Measurements from ENCODE around the gene ATP9B.

Gene ATP9B

GRCh38 chr18:79423211-79424007 lies 354.2 kb downstream of the ATP9B start:
- Histone ChIP-seq H3K4me3 (ENCODE audit: low read length, poor library complexity, severe bottlenecking) (no peak overlapping the region), H3K9me3 (ENCODE audit: insufficient read depth, low read depth, low read length) (no peaks in the 10 kb centered on the region), H2AFZ (ENCODE audit: low read length) (no peak overlapping the region), H3K79me2 (ENCODE audit: insufficient read depth, low read length) (peaks cover 9% of the 10 kb centered on the region; the same call in 1 of the 2 replicates), H3K9me2 (replicated peaks; ENCODE audit: low read depth, low read length) (no peaks in the 10 kb centered on the region), H3K9ac (ENCODE audit: low read depth, low read length, poor library complexity, severe bottlenecking) (no peak overlapping the region), H3K36me3 (ENCODE audit: insufficient read depth, low read length) (peaks cover 23% of the 10 kb centered on the region; the same call in 1 of the 2 replicates), H3K4me2 (ENCODE audit: low read depth, low read length, poor library complexity, severe bottlenecking) (no peak overlapping the region), H3F3A (ENCODE audit: low read depth) (no peaks in the 10 kb centered on the region), H3K4me1 (ENCODE audit: insufficient read depth, low read length, poor library complexity, severe bottlenecking) (no peaks in the 10 kb centered on the region), H4K20me1 (ENCODE audit: insufficient read depth, low read length, poor library complexity, severe bottlenecking) (no peaks in the 10 kb centered on the region), H3K27me3 (ENCODE audit: insufficient read depth, low read length, poor library complexity, severe bottlenecking) (peaks cover 7% of the 10 kb centered on the region)
- TF ChIP-seq CTCF (conservative IDR thresholded peaks at IDR 0.05; ENCODE audit: low read length) = no peak
- TF ChIP-seq EZH2phosphoT487 (IDR thresholded peaks at IDR 0.05; ENCODE audit: borderline replicate concordance) = no peak

GRCh38 chr18:79424008-79424565 lies 354.9 kb downstream of the ATP9B start:
- Histone ChIP-seq H3K9me2 (replicated peaks; ENCODE audit: low read depth, low read length) (no peaks in the 10 kb centered on the region), H4K20me1 (ENCODE audit: insufficient read depth, low read length, poor library complexity, severe bottlenecking) (no peaks in the 10 kb centered on the region), H3K36me3 (ENCODE audit: insufficient read depth, low read length) (peaks cover 23% of the 10 kb centered on the region; the same call in 1 of the 2 replicates), H3K9ac (ENCODE audit: low read depth, low read length, poor library complexity, severe bottlenecking) (no peak overlapping the region), H3K9me3 (ENCODE audit: insufficient read depth, low read depth, low read length) (no peaks in the 10 kb centered on the region), H2AFZ (ENCODE audit: low read length) (no peak overlapping the region), H3K27me3 (ENCODE audit: insufficient read depth, low read length, poor library complexity, severe bottlenecking) (peaks cover 7% of the 10 kb centered on the region), H3K79me2 (ENCODE audit: insufficient read depth, low read length) (peaks cover 4% of the 10 kb centered on the region; the same call in 1 of the 2 replicates), H3K4me2 (ENCODE audit: low read depth, low read length, poor library complexity, severe bottlenecking) (no peak overlapping the region), H3K4me1 (ENCODE audit: insufficient read depth, low read length, poor library complexity, severe bottlenecking) (no peaks in the 10 kb centered on the region), H3K4me3 (ENCODE audit: low read length, poor library complexity, severe bottlenecking) (no peak overlapping the region), H3F3A (ENCODE audit: low read depth) (no peaks in the 10 kb centered on the region)
- TF ChIP-seq CTCF (conservative IDR thresholded peaks at IDR 0.05; ENCODE audit: low read length) = no peak
- TF ChIP-seq EZH2phosphoT487 (IDR thresholded peaks at IDR 0.05; ENCODE audit: borderline replicate concordance) = no peak

GRCh38 chr18:79424880-79425568 lies 355.8 kb downstream of the ATP9B start:
- Histone ChIP-seq H3K9me3 (ENCODE audit: insufficient read depth, low read depth, low read length) (no peaks in the 10 kb centered on the region), H3K4me3 (ENCODE audit: low read length, poor library complexity, severe bottlenecking) (no peak overlapping the region), H3K4me2 (ENCODE audit: low read depth, low read length, poor library complexity, severe bottlenecking) (no peak overlapping the region), H2AFZ (ENCODE audit: low read length) (no peak overlapping the region), H3K9ac (ENCODE audit: low read depth, low read length, poor library complexity, severe bottlenecking) (no peak overlapping the region), H3K36me3 (ENCODE audit: insufficient read depth, low read length) (peaks cover 23% of the 10 kb centered on the region; the same call in 1 of the 2 replicates), H3K9me2 (replicated peaks; ENCODE audit: low read depth, low read length) (no peaks in the 10 kb centered on the region), H4K20me1 (ENCODE audit: insufficient read depth, low read length, poor library complexity, severe bottlenecking) (no peaks in the 10 kb centered on the region), H3K4me1 (ENCODE audit: insufficient read depth, low read length, poor library complexity, severe bottlenecking) (no peaks in the 10 kb centered on the region), H3K27me3 (ENCODE audit: insufficient read depth, low read length, poor library complexity, severe bottlenecking) (peaks cover 7% of the 10 kb centered on the region), H3K79me2 (ENCODE audit: insufficient read depth, low read length) (peaks cover 4% of the 10 kb centered on the region; the same call in 1 of the 2 replicates), H3F3A (ENCODE audit: low read depth) (no peaks in the 10 kb centered on the region)
- TF ChIP-seq CTCF (conservative IDR thresholded peaks at IDR 0.05; ENCODE audit: low read length) (no peak), EZH2phosphoT487 (IDR thresholded peaks at IDR 0.05; ENCODE audit: borderline replicate concordance) (no peak)

All from Loucy (cell line).